Thyroid gland (tissue), 4 donors: Measurements from ENCODE around the gene TSHZ2. TPM values are rescaled to one million over a fixed set of nuclear protein-coding genes. Genes with fewer than 3 reads are reported as not detected.
"Not testable (repeated sequence)": the region's sequence is repeated elsewhere in the genome, so short reads cannot be mapped to it uniquely, and the experiment has no call there.

Experiments
- DNase-seq, 2 donors: peaks; one replicate each; pipeline ENCODE4 v3.0.0-alpha.2; 2019
- H3K27ac ChIP-seq, 3 donors: fragments of 200-600 bp; sonication (generic); 1 replicate in 2 of 3; 2 replicates in 1 of 3; pipeline ENCODE4 v1.5.1; 2016 to 2019; ENCODE audit warnings: mild to moderate bottlenecking in 1 of 3, moderate library complexity in 1 of 3
- H3K27me3 ChIP-seq: fragments of 200-600 bp; sonication (generic); one replicate; pipeline ENCODE4 v1.5.1; 2019
- H3K36me3 ChIP-seq, 2 donors: fragments of 200-600 bp; sonication (generic); one replicate each; pipeline ENCODE4 v1.5.1; 2016 to 2019
- H3K4me1 ChIP-seq, 2 donors: fragments of 200-600 bp; sonication (generic); one replicate each; pipeline ENCODE4 v1.5.1; 2017 to 2019
- H3K4me3 ChIP-seq, 3 donors: fragments of 200-600 bp; sonication (generic); replicated peaks in 1 of 3; 1 replicate in 2 of 3; 2 replicates in 1 of 3; pipeline ENCODE4 v1.5.1; 2016; ENCODE audit warnings: mild to moderate bottlenecking in 1 of 3
- H3K9me3 ChIP-seq: fragments of 200-600 bp; sonication (generic); one replicate; pipeline ENCODE4 v1.5.1; 2017
- CTCF ChIP-seq, 6 experiments: fragments of 200-600 bp in 3 of 6; fragments of 450-650 bp in 3 of 6; sonication (generic) in 3 of 6; IDR thresholded peaks; one replicate each; pipeline ENCODE4 v1.5.1; 2016 to 2019; ENCODE audit warnings: antibody characterized with exemption in 6 of 6, mild to moderate bottlenecking in 2 of 6, inconsistent platforms in 1 of 6, moderate library complexity in 1 of 6
- POLR2A ChIP-seq, 2 donors: fragments of 450-650 bp; IDR thresholded peaks; one replicate each; pipeline ENCODE4 v1.6.1; 2017; ENCODE audit warnings: antibody characterized with exemption in 2 of 2, mild to moderate bottlenecking in 2 of 2, moderate library complexity in 1 of 2
- WGBS, 2 donors: methylation state at CpG; one replicate each; pipeline ENCODE4 v1.1.5; 2017; 5-methylcytosine and 5-hydroxymethylcytosine counted together
- intact Hi-C: fragments of 100-400 bp; cut with DNase I; formaldehyde crosslinking; loops from one replicate; pipeline ENCODE4 v1.15.1; 2023
- small RNA-seq: library from RNA; depleted of rRNA; stranded (forward); fragments of <200 nt; gene quantifications from one replicate; pipeline ENCODE3, GENCODE V24; 2016
- total RNA-seq, 4 donors: library from RNA; depleted of rRNA; stranded (reverse); fragments of >200 nt; gene quantifications; one replicate each; pipeline ENCODE4 v1.2.3, GENCODE V29; 2016

The TSHZ2 gene
- total RNA-seq, 4 donors from 2014 or later: 11.0 to 27.9 (median 14.0) TPM

GRCh38 chr20:53533500-53533899, 561.3 kb downstream of the TSHZ2 start:
- TF ChIP-seq POLR2A (IDR thresholded peaks at IDR 0.05) (no peak), CTCF (IDR thresholded peaks at IDR 0.05) (no peak)
- Histone ChIP-seq H3K36me3 (no peaks in the 10 kb centered on the region), H3K27me3 (no peaks in the 10 kb centered on the region), H3K9me3 (no peaks in the 10 kb centered on the region), H3K4me1 (no peaks in the 10 kb centered on the region), H3K27ac (no peak overlapping the region), H3K4me3 (no peak overlapping the region)
- intact Hi-C loops: no loop called here
- 97 to 100% methylated on average over 1 of the region's 1 CpG for WGBS, 2 donors
- no peak for DNase-seq

DNA sequence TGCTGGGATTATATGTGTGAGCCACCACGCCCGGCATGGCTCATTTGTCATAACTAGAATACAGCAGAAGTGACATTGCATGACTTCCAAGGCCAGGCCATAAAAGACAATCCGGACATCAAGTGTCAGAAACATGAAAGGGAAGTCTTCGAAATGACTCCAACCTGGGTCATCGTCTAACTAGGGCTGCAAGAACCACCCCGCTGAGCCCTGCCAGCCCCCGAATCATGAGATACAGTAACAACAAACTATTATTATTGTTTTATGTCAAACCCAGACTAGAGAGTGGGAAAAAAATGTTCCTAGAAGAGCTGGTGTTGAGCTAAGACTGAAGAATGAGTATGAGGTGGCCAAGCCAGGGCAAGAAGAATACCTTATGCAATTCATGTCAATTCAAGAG, 561.9 kb downstream of the TSHZ2 start:
- DNase-seq: no peak
- no peaks in the 10 kb centered on the region for H3K27me3 ChIP-seq
- no peak overlapping the region for H3K27ac ChIP-seq
- no peaks in the 10 kb centered on the region for H3K36me3 ChIP-seq
- H3K4me1 ChIP-seq: no peaks in the 10 kb centered on the region
- no peak overlapping the region for H3K4me3 ChIP-seq
- no peaks in the 10 kb centered on the region for H3K9me3 ChIP-seq
- TF ChIP-seq POLR2A (IDR thresholded peaks at IDR 0.05) (no peak), CTCF (IDR thresholded peaks at IDR 0.05) (no peak)
- WGBS, 2 donors: 82 to 98% methylated on average over 6 to 7 of the region's 7 CpGs
- intact Hi-C loops: no loop called here

DNA sequence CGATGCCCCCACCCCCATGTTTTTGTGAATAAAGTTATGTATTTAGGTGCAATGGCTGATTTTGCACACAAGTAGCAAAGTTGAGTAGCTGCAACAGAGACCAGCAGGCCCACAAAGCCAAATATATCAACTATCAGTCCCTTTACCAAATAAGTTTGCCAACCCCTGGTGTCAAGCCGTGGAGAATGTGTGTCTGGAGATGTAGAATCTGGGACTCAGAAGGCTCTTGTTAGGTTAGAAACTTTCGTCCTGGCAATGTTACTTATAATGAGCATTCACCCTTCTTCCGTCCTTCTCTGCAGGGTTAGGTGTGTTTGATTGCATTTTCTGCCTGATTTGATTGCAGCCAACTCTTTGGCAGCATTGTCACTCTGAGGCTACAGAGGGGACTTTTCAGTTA, 563.7 kb downstream of the TSHZ2 start:
- H3K4me1 ChIP-seq: peaks cover 0 to 2% of the 10 kb centered on the region in 2 donors
- no peak for DNase-seq
- intact Hi-C loops: no loop called here
- no peaks in the 10 kb centered on the region for H3K36me3 ChIP-seq
- H3K27ac ChIP-seq: no peak overlapping the region
- no peak for TF ChIP-seq POLR2A (IDR thresholded peaks at IDR 0.05)
- TF ChIP-seq CTCF (IDR thresholded peaks at IDR 0.05): no peak
- H3K27me3 ChIP-seq: no peaks in the 10 kb centered on the region
- no peak overlapping the region for H3K4me3 ChIP-seq
- H3K9me3 ChIP-seq: no peaks in the 10 kb centered on the region
- WGBS, 2 donors: 83% methylated on average over 4 of the region's 4 CpGs

- DNase-seq, H3K36me3 ChIP-seq, H3K27me3 ChIP-seq, intact Hi-C loops, H3K4me3 ChIP-seq, H3K9me3 ChIP-seq, H3K27ac ChIP-seq, H3K4me1 ChIP-seq: not testable (repeated sequence)
- WGBS, 2 donors: 80 to 82% methylated on average over 3 of the region's 3 CpGs
Measured at GRCh38 chr20:53536382-53536781, 564.2 kb downstream of the TSHZ2 start.

- no peak for TF ChIP-seq CTCF (IDR thresholded peaks at IDR 0.05)
- no peak for TF ChIP-seq POLR2A (IDR thresholded peaks at IDR 0.05)
- H3K27me3 ChIP-seq: no peaks in the 10 kb centered on the region
- 19 to 23% methylated on average over 4 of the region's 4 CpGs for WGBS, 2 donors
- no peaks in the 10 kb centered on the region for H3K9me3 ChIP-seq
- peaks cover 0 to 2% of the 10 kb centered on the region in 2 donors for H3K4me1 ChIP-seq
- DNase-seq: no peak
- no peaks in the 10 kb centered on the region for H3K36me3 ChIP-seq
- no peak overlapping the region for H3K4me3 ChIP-seq
- H3K27ac ChIP-seq: no peak overlapping the region
- intact Hi-C loops: no loop called here
Measured at GRCh38 chr20:53539516-53539915, 567.4 kb downstream of the TSHZ2 start.

Small RNAs within 50 kb of the gene (small RNA-seq; reads per million reads assigned to genes)
- gene RF00019: not detected
